Stomach (tissue), 9 donors: Measurements from ENCODE around the gene ELOVL5. TPM values are rescaled to one million over a fixed set of nuclear protein-coding genes. Genes with fewer than 3 reads are reported as not detected.
A peak's percentile ranks its signal among the peaks of the same experiment; 100 is the strongest.

Experiments
- DNase-seq, 2 donors: peaks; one replicate each; pipeline versions ENCODE4 v3.0.0 to v3.0.0-alpha.2; 2013 to 2019
- H3K27ac ChIP-seq, 5 donors: fragments of 200-600 bp in 4 of 5; sonication (generic) in 4 of 5; one replicate each; pipeline ENCODE4 v1.5.1; 2013 to 2019; ENCODE audit warnings: mild to moderate bottlenecking in 1 of 5, moderate library complexity in 1 of 5
- H3K27me3 ChIP-seq, 3 donors: fragments of 200-600 bp; sonication (generic); one replicate each; pipeline ENCODE4 v1.5.1; 2017 to 2019; ENCODE audit warnings: mixed run types in 1 of 3
- H3K36me3 ChIP-seq, 4 donors: fragments of 200-600 bp; sonication (generic); 1 replicate in 3 of 4; 2 replicates in 1 of 4; pipeline ENCODE4 v1.5.1; 2016 to 2019
- H3K4me1 ChIP-seq, 4 donors: fragments of 200-600 bp; sonication (generic); one replicate each; pipeline ENCODE4 v1.5.1; 2016 to 2019
- H3K4me3 ChIP-seq, 4 donors: fragments of 200-600 bp; sonication (generic) in 3 of 4; one replicate each; pipeline ENCODE4 v1.5.1; 2016 to 2019; ENCODE audit warnings: mild to moderate bottlenecking in 1 of 4
- H3K9me3 ChIP-seq, 4 donors: fragments of 200-600 bp; sonication (generic); one replicate each; pipeline ENCODE4 v1.5.1; 2016 to 2019
- CTCF ChIP-seq, 7 experiments: fragments of 450-650 bp in 4 of 7; fragments of 200-600 bp in 3 of 7; sonication (generic) in 3 of 7; IDR thresholded peaks; one replicate each; pipeline ENCODE4 v1.5.1; 2016 to 2019; ENCODE audit warnings: antibody characterized with exemption in 7 of 7, control low read depth in 2 of 7, mild to moderate bottlenecking in 1 of 7
- EP300 ChIP-seq: sonication (generic); formaldehyde crosslinking; IDR thresholded peaks from one replicate; pipeline ENCODE4 v1.6.1; 2017; ENCODE audit warnings: antibody characterized with exemption
- POLR2A ChIP-seq, 4 donors: fragments of 450-650 bp; IDR thresholded peaks; one replicate each; pipeline ENCODE4 v1.6.1; 2016; ENCODE audit warnings: antibody characterized with exemption in 4 of 4, control low read depth in 2 of 4, mild to moderate bottlenecking in 1 of 4, moderate library complexity in 1 of 4
- POLR2AphosphoS5 ChIP-seq, 3 donors: sonication (generic); formaldehyde crosslinking; IDR thresholded peaks; one replicate each; pipeline ENCODE4 v1.6.1; 2016; ENCODE audit warnings: antibody characterized with exemption in 3 of 3
- WGBS, 5 donors: extraction: QIAGEN DNeasy Blood & Tissue Kit in 3 of 5; methylation state at CpG; one replicate each; pipeline versions ENCODE4 v1.1.5 to v1.1.7; 2013 to 2018; 5-methylcytosine and 5-hydroxymethylcytosine counted together
- intact Hi-C: fragments of 100-400 bp; cut with DNase I; formaldehyde crosslinking; loops from one replicate; pipeline ENCODE4 v1.15.1; 2023; ENCODE audit warnings: low total_unique reads
- polyA plus RNA-seq, 3 donors: library from polyadenylated mRNA; stranded (reverse); fragments of 200-250 nt; gene quantifications; one replicate each; pipeline ENCODE4 v1.2.3, GENCODE V29; 2013
- total RNA-seq, 5 donors: library from RNA; depleted of rRNA; stranded (reverse); fragments of >200 nt; gene quantifications; one replicate each; pipeline versions ENCODE4 v1.1.0 to v1.2.3, GENCODE V29; 2014 to 2016
- donor health status: healthy with polysubstance abuse.
- donor health status: Bipolar disorder and iron deficiency.
- donor health status: healthy.

Gene ELOVL5
- total and polyA plus RNA-seq, 8 donors, result 2.6 to 57.8 (median 12.8) TPM

GRCh38 chr6:53297004-53297403 is 51.7 kb downstream of the ELOVL5 start:
- peaks cover 0 to 8% (median 0%) of the 10 kb centered on the region in 4 donors for H3K36me3 ChIP-seq
- intact Hi-C loops, result no loop called here
- TF ChIP-seq POLR2A (IDR thresholded peaks at IDR 0.05), result no peak
- no peak for TF ChIP-seq EP300
- no peak for TF ChIP-seq CTCF (IDR thresholded peaks at IDR 0.05)
- no peak for TF ChIP-seq POLR2AphosphoS5 (IDR thresholded peaks at IDR 0.05)
- DNase-seq, result no peak
- H3K4me1 ChIP-seq, result peaks cover 0 to 39% (median 20%) of the 10 kb centered on the region in 4 donors
- H3K4me3 ChIP-seq, result no peak overlapping the region
- no peaks in the 10 kb centered on the region for H3K9me3 ChIP-seq
- H3K27me3 ChIP-seq, result no peaks in the 10 kb centered on the region
- WGBS, 5 donors, result 70 to 80% (median 77%) methylated on average over 4 of the region's 4 CpGs
- H3K27ac ChIP-seq, result no peak overlapping the region

- intact Hi-C loops, result no loop called here
These were observed 53.6 kb downstream of the ELOVL5 start for GRCh38 chr6:53295176-53295575.

GRCh38 chr6:53294611-53295010 is 54.1 kb downstream of the ELOVL5 start:
- Histone ChIP-seq H3K36me3 (peaks cover 0 to 16% (median 0%) of the 10 kb centered on the region in 4 donors), H3K9me3 (no peaks in the 10 kb centered on the region), H3K27ac (no peak overlapping the region), H3K27me3 (no peaks in the 10 kb centered on the region), H3K4me1 (peaks cover 0 to 15% (median 5%) of the 10 kb centered on the region in 4 donors), H3K4me3 (no peak overlapping the region)
- intact Hi-C loops, result no loop called here
- TF ChIP-seq EP300 (no peak), CTCF (IDR thresholded peaks at IDR 0.05) (no peak), POLR2A (IDR thresholded peaks at IDR 0.05) (no peak), POLR2AphosphoS5 (IDR thresholded peaks at IDR 0.05) (no peak)
- WGBS, 5 donors, result 90 to 97% (median 93%) methylated on average over 1 of the region's 1 CpG
- no peak for DNase-seq

More at GRCh38 chr6:53295176-53295575, 53.6 kb downstream of the ELOVL5 start:
- H3K4me1 ChIP-seq, result peaks cover 0 to 21% (median 8%) of the 10 kb centered on the region in 4 donors
- H3K36me3 ChIP-seq, result peaks cover 0 to 11% (median 0%) of the 10 kb centered on the region in 4 donors
- WGBS, 5 donors, result 77 to 96% (median 90%) methylated on average over 1 of the region's 1 CpG
- DNase-seq, result no peak
- TF ChIP-seq POLR2A (IDR thresholded peaks at IDR 0.05) (no peak), CTCF (IDR thresholded peaks at IDR 0.05) (no peak), POLR2AphosphoS5 (IDR thresholded peaks at IDR 0.05) (no peak), EP300 (no peak)
- no peaks in the 10 kb centered on the region for H3K9me3 ChIP-seq
- H3K27ac ChIP-seq, result no peak overlapping the region
- no peaks in the 10 kb centered on the region for H3K27me3 ChIP-seq
- no peak overlapping the region for H3K4me3 ChIP-seq

- DNase-seq, result peak in 1 of 2 donors; percentile 32
- Histone ChIP-seq H3K27me3 (no peaks in the 10 kb centered on the region), H3K27ac (no peak overlapping the region), H3K9me3 (no peaks in the 10 kb centered on the region), H3K4me3 (no peak overlapping the region), H3K4me1 (peaks cover 0 to 10% (median 2%) of the 10 kb centered on the region in 4 donors), H3K36me3 (peaks cover 0 to 19% (median 0%) of the 10 kb centered on the region in 4 donors)
- 71 to 84% (median 82%) methylated on average over 3 of the region's 3 CpGs for WGBS, 5 donors
- TF ChIP-seq POLR2AphosphoS5 (IDR thresholded peaks at IDR 0.05) (no peak), CTCF (IDR thresholded peaks at IDR 0.05) (peak in 3 of 7 experiments; percentile 8 to 60 (median 17))
- intact Hi-C loops, result no loop called here
These were observed 54.7 kb downstream of the ELOVL5 start for GRCh38 chr6:53294095-53294494.
